Upper lobe of right lung (tissue), 1 donor: ENCODE results near the gene ATG9A. TPM values are rescaled to one million over a fixed set of nuclear protein-coding genes. Genes with fewer than 3 reads are reported as not detected.

ENCODE experiments used
- ATAC-seq: fragments of 200-7000 bp; cut with Tn5 transposase; one replicate; pipeline ENCODE4 v1.9.1; 2020; ENCODE audit warnings: mild to moderate bottlenecking, moderate library complexity
- DNase-seq: peaks from one replicate; pipeline ENCODE4 v3.0.0-alpha.2; 2020
- H3K27ac ChIP-seq: fragments of 200-600 bp; one replicate; pipeline ENCODE4 v1.8.0; 2022
- H3K27me3 ChIP-seq: fragments of 200-600 bp; one replicate; pipeline ENCODE4 v1.8.0; 2022; ENCODE audit warnings: mild to moderate bottlenecking
- H3K36me3 ChIP-seq: fragments of 200-600 bp; one replicate; pipeline ENCODE4 v1.8.0; 2022
- H3K4me1 ChIP-seq: fragments of 200-600 bp; one replicate; pipeline ENCODE4 v1.8.0; 2022
- H3K4me3 ChIP-seq: fragments of 200-600 bp; one replicate; pipeline ENCODE4 v1.8.0; 2022; ENCODE audit warnings: mild to moderate bottlenecking
- H3K9me3 ChIP-seq: fragments of 200-600 bp; one replicate; pipeline ENCODE4 v1.8.0; 2022
- CTCF ChIP-seq: fragments of 200-600 bp; IDR thresholded peaks from one replicate; pipeline ENCODE4 v1.8.0; 2022; ENCODE audit warnings: antibody characterized with exemption
- intact Hi-C: fragments of 100-400 bp; cut with DNase I; formaldehyde crosslinking; loops from one replicate; pipeline ENCODE4 v1.11.0; 2022
- total RNA-seq: library from RNA; stranded (reverse); fragmentation: NEBNext Ultra II Directional; extraction: Animal tissue kit (Norgen Biotek cat#: 25700); gene quantifications from one replicate; pipeline ENCODE4 v1.2.1, GENCODE V29; 2021
- donor health status: DM: no; HTN: yes; CAD: no; lungs with severe emphysema.

ATG9A gene
- total RNA-seq, 1 donor from 2014 or later, result 48.2 TPM

GRCh38 chr2:219272995-219273394 is 43.6 kb upstream of the ATG9A start:
- Histone ChIP-seq H3K4me3 (no peak overlapping the region), H3K27me3 (no peaks in the 10 kb centered on the region), H3K27ac (no peak overlapping the region), H3K4me1 (peaks cover 3% of the 10 kb centered on the region), H3K36me3 (no peaks in the 10 kb centered on the region), H3K9me3 (no peaks in the 10 kb centered on the region)
- ATAC-seq (no peak), DNase-seq (peak; percentile 15)
- TF ChIP-seq CTCF, result no peak
- intact Hi-C loops, result no loop called here

- no peak for ATAC-seq
- DNase-seq, result peak; percentile 40
These were observed 42.9 kb upstream of the ATG9A start for GRCh38 chr2:219272356-219272755.

GRCh38 chr2:219271021-219271420 is 41.6 kb upstream of the ATG9A start:
- intact Hi-C loops, result no loop called here

More at GRCh38 chr2:219272356-219272755, 42.9 kb upstream of the ATG9A start:
- no peak overlapping the region for H3K4me3 ChIP-seq
- intact Hi-C loops, result no loop called here
- no peaks in the 10 kb centered on the region for H3K9me3 ChIP-seq
- H3K27ac ChIP-seq, result no peak overlapping the region
- H3K27me3 ChIP-seq, result no peaks in the 10 kb centered on the region
- no peaks in the 10 kb centered on the region for H3K36me3 ChIP-seq
- no peak for TF ChIP-seq CTCF
- H3K4me1 ChIP-seq, result no peaks in the 10 kb centered on the region

GRCh38 chr2:219270055-219270372 is 40.6 kb upstream of the ATG9A start:
- no peaks in the 10 kb centered on the region for H3K36me3 ChIP-seq
- TF ChIP-seq CTCF, result no peak
- no peaks in the 10 kb centered on the region for H3K9me3 ChIP-seq
- ATAC-seq, result no peak
- intact Hi-C loops, result no loop called here
- no peak overlapping the region for H3K4me3 ChIP-seq
- H3K27me3 ChIP-seq, result no peaks in the 10 kb centered on the region
- H3K4me1 ChIP-seq, result no peaks in the 10 kb centered on the region
- no peak overlapping the region for H3K27ac ChIP-seq
- peak; percentile 28 for DNase-seq

More at GRCh38 chr2:219271021-219271420, 41.6 kb upstream of the ATG9A start:
- Histone ChIP-seq H3K9me3 (no peaks in the 10 kb centered on the region), H3K27ac (no peak overlapping the region), H3K27me3 (no peaks in the 10 kb centered on the region), H3K36me3 (no peaks in the 10 kb centered on the region), H3K4me1 (no peaks in the 10 kb centered on the region), H3K4me3 (no peak overlapping the region)
- DNase-seq (no peak), ATAC-seq (no peak)
- no peak for TF ChIP-seq CTCF

GRCh38 chr2:219269362-219270054 is 40.1 kb upstream of the ATG9A start:
- Histone ChIP-seq H3K36me3 (no peaks in the 10 kb centered on the region), H3K4me1 (no peaks in the 10 kb centered on the region), H3K9me3 (no peaks in the 10 kb centered on the region), H3K27ac (no peak overlapping the region), H3K4me3 (no peak overlapping the region), H3K27me3 (no peaks in the 10 kb centered on the region)
- intact Hi-C loops, result no loop called here
- DNase-seq, result peak; percentile 69
- peak; percentile 63 for ATAC-seq
- TF ChIP-seq CTCF, result no peak

GRCh38 chr2:219268294-219268693 is 38.9 kb upstream of the ATG9A start:
- Histone ChIP-seq H3K27ac (no peak overlapping the region), H3K9me3 (no peaks in the 10 kb centered on the region), H3K4me1 (no peaks in the 10 kb centered on the region), H3K36me3 (no peaks in the 10 kb centered on the region), H3K4me3 (no peak overlapping the region), H3K27me3 (no peaks in the 10 kb centered on the region)
- ATAC-seq, result no peak
- no peak for TF ChIP-seq CTCF
- no peak for DNase-seq
- intact Hi-C loops, result no loop called here
